SK-N-MC (cell line): ENCODE data around the gene ZNF202.

Experiments
- DNase-seq: peaks from one replicate; pipeline ENCODE4 v3.0.0-alpha.2; 2011; ENCODE audit warnings: low read depth, low spot score
- H3K27ac ChIP-seq: fragments of 200-600 bp; sonication (generic); 2 replicates; pipeline ENCODE4 v1.5.1; 2016; ENCODE audit warnings: mixed run types
- H3K36me3 ChIP-seq: fragments of 200-600 bp; sonication (generic); 2 replicates; pipeline ENCODE4 v1.6.1; 2017; ENCODE audit warnings: antibody characterized with exemption, low read length, mixed read lengths; ENCODE audit not compliant: insufficient read depth
- H3K4me3 ChIP-seq: fragments of 200-600 bp; sonication (generic); 2 replicates; pipeline ENCODE4 v1.5.1; 2016
- H3K9ac ChIP-seq: fragments of 200-600 bp; sonication (generic); 2 replicates; pipeline ENCODE4 v1.8.0; 2017; ENCODE audit warnings: mixed run types, mixed read lengths; ENCODE audit not compliant: insufficient read length
- H3K9me3 ChIP-seq: fragments of 200-600 bp; sonication (generic); 2 replicates; pipeline ENCODE4 v1.6.1; 2017; ENCODE audit warnings: low read depth, mild to moderate bottlenecking, antibody characterized with exemption, low read length, moderate library complexity, mixed read lengths
- EZH2 ChIP-seq: fragments of 200-600 bp; sonication (generic); IDR thresholded peaks from one replicate; pipeline ENCODE4 v1.6.1; 2017; ENCODE audit warnings: antibody characterized with exemption
- FOXP2 ChIP-seq: optimal IDR thresholded peaks from 2 replicates; pipeline ENCODE3; 2011; ENCODE audit warnings: mild to moderate bottlenecking, moderate library complexity; ENCODE audit not compliant: insufficient read depth; ENCODE audit errors: extremely low read length, control extremely low read depth
- POLR2AphosphoS5 ChIP-seq: IDR thresholded peaks from 2 replicates; pipeline ENCODE4 v1.6.1; 2012; ENCODE audit warnings: mild to moderate bottlenecking, low read depth, low read length, borderline replicate concordance

ZNF202 gene

DNA sequence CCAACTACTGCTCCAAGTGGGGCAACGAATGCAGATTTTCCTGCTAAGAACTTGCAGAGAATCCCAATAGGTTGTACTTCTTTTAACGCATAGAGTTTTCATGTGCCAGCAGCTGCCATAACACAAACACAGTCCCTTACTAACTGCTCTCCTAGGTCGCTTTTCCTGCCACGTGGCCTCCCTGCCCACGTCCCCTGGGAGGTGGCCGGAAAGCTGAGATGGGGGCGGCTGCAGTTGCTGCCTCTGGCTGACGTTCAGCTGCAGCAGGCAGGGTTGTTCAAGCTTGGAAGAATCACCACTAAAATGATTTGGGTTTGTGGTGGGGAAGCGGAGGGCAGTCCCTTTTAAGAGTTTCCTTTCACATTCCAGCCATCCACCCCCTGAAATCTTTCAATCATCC lies 39.3 kb downstream of the ZNF202 start:
- no peak overlapping the region for H3K27ac ChIP-seq
- no peak for DNase-seq
- H3K4me3 ChIP-seq: no peak overlapping the region

GRCh38 chr11:123700772-123701171 lies 40.7 kb downstream of the ZNF202 start:
- no peak overlapping the region for H3K27ac ChIP-seq
- H3K4me3 ChIP-seq: no peak overlapping the region

More for the DNA sequence above, 39.3 kb downstream of the ZNF202 start:
- no peaks in the 10 kb centered on the region for H3K9me3 ChIP-seq
- no peak overlapping the region for H3K9ac ChIP-seq
- no peaks in the 10 kb centered on the region for H3K36me3 ChIP-seq
- TF ChIP-seq EZH2: no peak
- TF ChIP-seq FOXP2: no peak
- TF ChIP-seq POLR2AphosphoS5: no peak

DNA sequence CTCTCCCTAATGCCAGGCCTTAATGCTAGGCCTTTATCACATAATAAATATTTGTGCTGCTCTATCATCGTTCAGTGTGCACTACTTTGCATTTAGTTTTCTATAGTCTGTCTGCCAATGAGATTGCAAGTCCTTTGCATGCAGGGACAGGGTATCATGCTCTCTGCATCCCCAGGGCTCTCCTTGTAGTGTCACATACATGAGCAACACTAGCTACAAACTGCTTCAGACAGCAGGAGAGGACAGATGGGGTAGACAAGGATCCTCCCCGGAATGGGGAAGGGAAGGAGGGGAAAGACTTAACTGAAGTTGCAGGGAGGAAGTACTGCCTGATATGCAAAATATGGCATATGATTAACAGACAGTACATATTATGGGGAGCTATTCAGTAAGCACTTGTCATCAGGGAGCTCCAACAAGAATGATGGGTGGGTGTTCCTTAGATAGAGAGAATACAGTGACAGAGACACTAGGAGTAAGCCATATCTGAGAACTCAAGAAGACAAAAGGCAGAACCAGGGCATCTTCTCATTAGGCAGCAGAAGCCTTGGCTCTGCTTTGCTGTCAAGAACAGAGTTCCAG lies 42.8 kb downstream of the ZNF202 start:
- no peak for TF ChIP-seq POLR2AphosphoS5
- TF ChIP-seq EZH2: no peak
- TF ChIP-seq FOXP2: no peak
- Histone ChIP-seq H3K27ac (no peak overlapping the region), H3K9me3 (no peaks in the 10 kb centered on the region), H3K36me3 (no peaks in the 10 kb centered on the region), H3K9ac (no peak overlapping the region), H3K4me3 (no peak overlapping the region)
- no peak for DNase-seq

More at GRCh38 chr11:123700772-123701171, 40.7 kb downstream of the ZNF202 start:
- no peak for DNase-seq
- no peaks in the 10 kb centered on the region for H3K9me3 ChIP-seq
- H3K9ac ChIP-seq: no peak overlapping the region
- no peaks in the 10 kb centered on the region for H3K36me3 ChIP-seq
- TF ChIP-seq POLR2AphosphoS5 (no peak), EZH2 (no peak), FOXP2 (no peak)

GRCh38 chr11:123696183-123696582 lies 45.3 kb downstream of the ZNF202 start:
- no peaks in the 10 kb centered on the region for H3K9me3 ChIP-seq
- DNase-seq: no peak
- H3K9ac ChIP-seq: no peak overlapping the region
- no peaks in the 10 kb centered on the region for H3K36me3 ChIP-seq
- TF ChIP-seq EZH2 (no peak), FOXP2 (no peak), POLR2AphosphoS5 (no peak)
- no peak overlapping the region for H3K27ac ChIP-seq
- H3K4me3 ChIP-seq: no peak overlapping the region

DNA sequence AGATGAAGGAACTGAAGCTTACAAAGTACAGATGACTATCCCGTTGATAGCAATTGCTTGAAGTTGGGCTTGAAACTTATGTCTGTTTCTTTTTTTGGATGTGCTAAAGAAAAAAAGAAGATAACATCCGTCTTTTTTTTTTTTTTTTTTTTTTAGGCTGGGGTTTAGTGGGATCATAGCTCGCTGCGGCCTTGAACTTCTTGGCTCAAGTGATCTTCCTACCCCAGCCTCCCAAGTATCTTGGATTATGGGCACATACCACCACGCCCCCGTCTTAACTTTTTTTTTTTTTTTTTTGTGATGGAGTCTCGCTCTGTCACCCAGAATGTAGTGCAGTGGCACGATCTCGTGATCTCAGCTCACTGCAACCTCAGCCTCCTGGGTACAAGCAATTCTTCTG lies 46.2 kb downstream of the ZNF202 start:
- H3K9ac ChIP-seq: no peak overlapping the region
- H3K4me3 ChIP-seq: no peak overlapping the region
- H3K9me3 ChIP-seq: no peaks in the 10 kb centered on the region
- no peak overlapping the region for H3K27ac ChIP-seq
- DNase-seq: no peak
- TF ChIP-seq FOXP2 (no peak), POLR2AphosphoS5 (no peak), EZH2 (no peak)
- no peaks in the 10 kb centered on the region for H3K36me3 ChIP-seq

DNA sequence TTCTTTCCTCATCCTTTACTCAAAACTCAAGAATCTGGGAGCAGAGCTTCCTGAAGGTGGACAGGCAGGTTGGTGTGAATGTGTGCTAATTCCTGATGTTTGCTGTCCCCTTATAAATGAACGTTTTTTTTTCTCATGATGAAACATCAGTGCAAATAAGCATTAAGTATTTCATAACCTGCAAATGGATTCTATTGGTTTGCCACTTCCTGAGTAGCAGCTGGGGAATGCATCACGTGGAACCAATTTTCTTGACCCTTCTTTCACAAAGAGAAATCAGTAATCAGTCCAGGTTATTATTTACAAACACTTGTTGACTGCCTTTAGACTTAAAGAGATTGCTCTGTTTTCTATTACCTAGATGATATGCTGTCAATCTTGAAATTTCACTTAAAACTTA lies 46.9 kb downstream of the ZNF202 start:
- no peaks in the 10 kb centered on the region for H3K9me3 ChIP-seq
- TF ChIP-seq EZH2 (no peak), FOXP2 (no peak), POLR2AphosphoS5 (no peak)
- no peak for DNase-seq
- H3K4me3 ChIP-seq: no peak overlapping the region; the same call in 1 of the 2 replicates
- no peaks in the 10 kb centered on the region for H3K36me3 ChIP-seq
- H3K27ac ChIP-seq: no peak overlapping the region
- H3K9ac ChIP-seq: no peak overlapping the region

- Histone ChIP-seq H3K27ac (no peak overlapping the region), H3K9ac (no peak overlapping the region), H3K36me3 (no peaks in the 10 kb centered on the region), H3K4me3 (no peak overlapping the region), H3K9me3 (no peaks in the 10 kb centered on the region)
- TF ChIP-seq EZH2 (no peak), POLR2AphosphoS5 (no peak), FOXP2 (no peak)
- DNase-seq: no peak
Measured at GRCh38 chr11:123692961-123693360, 48.5 kb downstream of the ZNF202 start.

- Histone ChIP-seq H3K4me3 (no peak overlapping the region), H3K9ac (no peak overlapping the region), H3K9me3 (no peaks in the 10 kb centered on the region), H3K36me3 (no peaks in the 10 kb centered on the region), H3K27ac (no peak overlapping the region)
- DNase-seq: no peak
- TF ChIP-seq EZH2: no peak
- no peak for TF ChIP-seq FOXP2
- TF ChIP-seq POLR2AphosphoS5: no peak
Measured at GRCh38 chr11:123690485-123690884, 51.0 kb downstream of the ZNF202 start.

DNA sequence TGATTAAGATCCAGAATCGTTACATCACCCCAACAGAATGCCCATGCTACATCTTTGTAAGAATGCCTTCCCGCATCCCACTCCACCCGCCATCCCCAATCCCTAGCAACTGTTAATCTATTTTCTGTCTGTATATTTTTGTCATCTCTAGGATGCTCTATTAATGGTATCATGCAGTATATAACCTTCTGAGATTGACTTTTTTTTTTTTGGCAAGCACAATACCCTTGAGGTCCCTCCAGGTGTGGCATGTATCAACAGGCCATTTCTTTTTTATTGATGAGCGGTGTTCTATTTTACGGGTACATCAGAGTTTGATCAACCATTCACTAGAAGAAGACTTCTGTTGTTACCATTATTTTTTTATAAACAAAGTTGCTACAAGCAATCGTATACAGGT lies 56.9 kb downstream of the ZNF202 start:
- Histone ChIP-seq H3K4me3 (no peak overlapping the region), H3K9ac (no peak overlapping the region), H3K36me3 (no peaks in the 10 kb centered on the region), H3K9me3 (no peaks in the 10 kb centered on the region), H3K27ac (no peak overlapping the region)
- TF ChIP-seq POLR2AphosphoS5: no peak
- no peak for TF ChIP-seq FOXP2
- TF ChIP-seq EZH2: no peak
- no peak for DNase-seq
